Measurements from ENCODE around the gene FAM120B.

Gene FAM120B

DNA sequence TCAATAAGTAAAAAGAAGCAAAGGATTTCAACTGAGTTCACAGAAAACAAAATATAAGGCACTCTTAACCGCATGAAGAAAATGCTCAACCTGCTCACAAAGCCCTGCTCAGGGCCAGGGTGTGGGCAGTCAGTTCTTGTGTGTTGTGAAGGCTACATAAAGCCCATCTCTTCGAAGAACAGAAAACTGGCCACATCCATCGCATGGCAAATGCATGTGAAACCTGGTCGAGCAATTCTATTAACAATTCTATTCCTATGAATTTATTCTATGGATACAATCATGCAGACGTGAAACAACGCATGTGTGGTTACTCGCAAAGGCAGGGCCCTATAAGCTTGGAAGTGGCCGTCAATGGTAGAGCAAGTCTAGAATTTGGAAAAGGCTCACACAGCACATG, 136.0 kb downstream of the FAM120B start:
- no peak for DNase-seq (ENCODE audit: low read depth in 2 of 2)

DNA sequence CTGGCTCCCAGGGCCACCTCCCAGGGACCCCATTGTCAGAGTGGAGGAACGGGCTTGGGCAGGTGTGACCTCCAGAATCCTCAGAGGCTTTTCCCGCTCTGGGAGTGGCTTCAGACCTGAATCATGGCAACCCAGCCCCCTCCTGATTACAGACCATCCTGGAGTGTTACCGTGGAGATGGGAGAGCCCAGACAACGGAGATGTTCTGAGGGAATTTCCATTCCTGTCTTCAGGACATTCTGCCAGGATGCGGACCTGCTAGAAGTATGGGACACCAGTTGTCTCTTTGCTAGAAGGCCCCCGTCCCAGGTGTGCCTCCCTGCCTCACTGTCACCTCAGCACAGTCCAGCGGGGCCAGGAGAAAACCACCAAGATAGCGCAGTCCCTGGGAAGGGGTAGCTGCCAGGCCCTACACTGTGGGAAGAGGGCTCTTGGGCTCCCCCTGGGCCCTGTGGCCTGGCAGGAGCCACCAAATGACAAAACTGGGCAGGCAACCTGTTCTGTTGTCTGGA, 136.6 kb downstream of the FAM120B start:
- DNase-seq (ENCODE audit: low read depth in 2 of 2) = no peak

DNA sequence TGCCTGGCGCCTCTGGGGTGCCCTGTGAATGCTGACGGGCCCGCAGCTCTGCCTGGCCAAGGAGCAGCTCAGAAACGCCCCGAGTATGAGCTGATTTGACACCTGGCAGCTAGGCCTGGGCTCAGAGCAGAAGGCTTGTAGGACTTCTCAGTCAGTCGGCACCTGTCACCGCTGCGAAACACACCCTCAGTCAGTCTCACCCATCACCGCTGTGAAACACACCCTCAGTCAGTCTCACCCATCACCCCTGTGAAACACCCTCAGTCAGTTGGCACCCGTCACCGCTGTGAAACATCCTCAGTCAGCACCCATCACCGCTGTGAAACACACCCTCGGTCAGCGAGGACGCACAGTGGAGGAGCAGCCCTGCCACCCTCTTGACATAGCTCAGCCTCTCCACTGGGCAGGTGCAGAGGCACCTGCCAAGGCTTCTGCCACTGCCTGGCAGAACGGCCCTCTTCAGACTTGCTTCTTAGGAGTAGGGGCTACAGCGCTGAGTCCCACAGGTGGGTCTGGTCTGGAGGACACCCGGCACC, 137.6 kb downstream of the FAM120B start:
- DNase-seq (ENCODE audit: low read depth in 2 of 2) = peak; percentile 14 to 26

DNA sequence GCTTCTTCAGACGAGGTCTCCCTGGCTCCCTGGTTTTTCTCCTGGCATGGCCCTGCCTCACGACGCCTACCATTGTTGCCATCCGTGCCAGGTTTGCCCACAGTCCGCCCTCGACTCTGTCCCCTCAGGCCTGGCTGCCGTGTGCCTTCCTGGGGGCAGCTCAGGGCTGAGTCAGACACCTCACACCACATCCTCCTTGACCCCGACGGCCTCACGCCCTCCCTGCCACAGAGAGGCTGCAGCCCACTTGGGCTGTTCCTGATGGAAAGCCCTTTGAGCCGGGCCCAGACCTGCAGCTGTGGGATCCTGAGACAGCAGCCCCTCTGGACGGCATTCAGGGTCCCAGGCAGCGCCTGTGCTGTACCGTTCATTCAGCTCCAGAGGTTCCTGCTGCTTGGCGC, 138.3 kb downstream of the FAM120B start:
- DNase-seq (ENCODE audit: low read depth in 2 of 2) = no peak

DNA sequence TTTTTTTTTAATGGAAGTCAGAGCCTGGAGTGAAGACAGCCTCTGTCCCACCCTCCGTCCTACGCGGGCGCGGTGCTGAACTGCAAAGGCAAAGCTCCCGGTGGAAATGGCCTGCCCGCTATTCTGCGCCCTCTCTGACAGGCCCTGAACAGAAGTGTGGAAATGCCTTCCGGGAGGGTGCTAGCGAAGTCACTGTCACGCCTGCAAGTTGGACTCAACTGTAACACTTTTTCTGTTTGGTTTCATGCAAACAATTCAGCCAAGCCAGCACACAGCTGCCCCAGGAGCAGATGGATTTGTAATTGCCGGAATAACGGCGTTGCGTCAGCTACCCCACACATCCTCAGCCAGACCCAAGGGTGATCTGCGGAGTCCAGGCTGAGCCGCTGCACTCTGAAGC, 138.9 kb downstream of the FAM120B start:
- no peak for DNase-seq (ENCODE audit: low read depth in 2 of 2)

DNA sequence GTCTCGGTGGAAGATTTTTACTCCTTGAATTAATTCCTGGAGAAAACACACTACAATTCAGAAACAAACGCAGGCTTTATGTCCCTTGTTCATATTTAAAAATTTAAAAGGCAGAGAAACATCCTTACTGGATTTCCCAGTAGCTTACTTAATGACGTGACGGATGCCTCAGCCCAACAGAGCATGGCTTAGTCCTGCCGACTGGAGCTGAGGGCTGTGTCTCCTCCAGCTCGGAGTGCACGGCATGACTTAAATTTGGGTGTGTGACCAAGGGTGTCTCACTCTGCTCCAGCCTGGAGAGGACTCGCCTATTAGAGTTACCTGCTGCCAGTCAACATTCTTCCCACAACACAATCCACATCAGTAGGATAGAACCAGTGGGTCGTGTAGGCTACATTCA, 139.4 kb downstream of the FAM120B start:
- DNase-seq (ENCODE audit: low read depth in 2 of 2) = no peak

DNA sequence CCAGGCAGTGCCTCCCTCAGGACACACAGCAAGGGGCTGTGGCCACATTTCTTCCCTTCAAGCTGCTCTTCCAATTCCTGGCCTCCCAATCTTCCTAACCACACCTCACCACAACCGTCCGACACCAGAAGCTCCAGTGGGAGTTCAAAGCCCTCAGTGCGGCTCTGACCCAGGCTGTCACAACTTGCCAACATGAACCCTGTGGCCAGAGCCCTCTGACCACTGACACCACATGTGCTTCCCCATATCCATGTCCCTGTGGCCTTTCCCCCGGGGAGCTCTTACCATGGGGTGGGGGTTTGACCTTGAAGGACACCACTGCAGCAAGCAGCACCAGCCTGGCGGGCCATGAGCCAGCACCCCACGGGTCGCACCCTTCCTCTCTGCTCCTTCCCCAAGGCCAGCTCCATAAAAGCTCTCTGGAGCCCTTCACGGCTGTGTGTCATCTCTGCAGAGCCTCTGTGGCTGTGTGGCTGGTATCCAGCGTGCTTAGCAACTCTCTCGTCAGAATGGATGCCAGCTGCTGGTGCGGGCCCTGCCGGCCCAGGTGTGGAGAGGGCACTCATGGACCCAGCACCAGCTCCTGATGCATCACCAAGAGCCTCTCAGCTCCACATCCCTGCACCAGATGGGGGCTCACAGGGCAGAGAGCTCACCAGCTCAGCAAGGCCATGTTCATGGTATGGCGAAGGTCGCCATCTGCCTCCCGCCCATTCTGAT, 140.4 kb downstream of the FAM120B start:
- no peak for DNase-seq (ENCODE audit: low read depth in 2 of 2)

DNA sequence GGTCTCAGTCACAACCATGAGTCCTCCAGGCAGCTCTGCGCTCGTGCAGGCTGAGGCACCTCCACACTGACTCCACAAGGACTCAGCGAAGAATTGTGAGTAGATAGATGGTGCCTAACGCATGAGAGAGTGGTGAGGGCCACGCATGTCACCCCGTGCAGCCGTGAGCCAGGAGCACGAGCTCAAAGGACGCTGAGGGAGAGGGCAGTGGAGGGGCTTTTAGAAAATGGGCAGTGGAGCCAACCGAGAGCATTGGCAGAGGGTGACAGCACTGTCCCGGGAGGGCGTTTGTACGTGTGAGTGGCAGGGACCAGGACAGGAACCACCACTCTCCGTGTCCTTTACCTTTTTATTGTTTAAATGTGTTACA, 141.0 kb downstream of the FAM120B start:
- DNase-seq (ENCODE audit: low read depth in 2 of 2) = no peak

DNA sequence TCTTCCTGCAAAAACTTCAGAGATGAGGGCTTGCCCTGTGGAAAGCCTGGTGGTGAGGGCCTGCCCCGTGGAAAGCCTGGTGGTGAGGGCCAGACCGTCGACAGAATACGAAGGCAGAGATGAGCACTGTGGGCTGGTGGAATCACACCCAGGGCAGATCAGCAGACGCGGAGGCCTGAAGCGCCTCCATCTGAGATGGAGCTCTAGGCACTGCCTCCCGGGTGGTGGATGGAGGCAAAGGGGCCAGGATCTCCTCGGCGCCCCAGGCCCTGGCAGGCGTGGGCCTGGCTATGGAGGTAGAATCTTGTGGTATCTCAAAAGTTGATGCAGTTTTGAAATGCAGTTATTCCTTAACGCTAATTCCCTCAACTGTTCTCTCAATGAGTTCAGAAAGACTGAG, 141.8 kb downstream of the FAM120B start:
- no peak for DNase-seq (ENCODE audit: low read depth in 2 of 2)

DNA sequence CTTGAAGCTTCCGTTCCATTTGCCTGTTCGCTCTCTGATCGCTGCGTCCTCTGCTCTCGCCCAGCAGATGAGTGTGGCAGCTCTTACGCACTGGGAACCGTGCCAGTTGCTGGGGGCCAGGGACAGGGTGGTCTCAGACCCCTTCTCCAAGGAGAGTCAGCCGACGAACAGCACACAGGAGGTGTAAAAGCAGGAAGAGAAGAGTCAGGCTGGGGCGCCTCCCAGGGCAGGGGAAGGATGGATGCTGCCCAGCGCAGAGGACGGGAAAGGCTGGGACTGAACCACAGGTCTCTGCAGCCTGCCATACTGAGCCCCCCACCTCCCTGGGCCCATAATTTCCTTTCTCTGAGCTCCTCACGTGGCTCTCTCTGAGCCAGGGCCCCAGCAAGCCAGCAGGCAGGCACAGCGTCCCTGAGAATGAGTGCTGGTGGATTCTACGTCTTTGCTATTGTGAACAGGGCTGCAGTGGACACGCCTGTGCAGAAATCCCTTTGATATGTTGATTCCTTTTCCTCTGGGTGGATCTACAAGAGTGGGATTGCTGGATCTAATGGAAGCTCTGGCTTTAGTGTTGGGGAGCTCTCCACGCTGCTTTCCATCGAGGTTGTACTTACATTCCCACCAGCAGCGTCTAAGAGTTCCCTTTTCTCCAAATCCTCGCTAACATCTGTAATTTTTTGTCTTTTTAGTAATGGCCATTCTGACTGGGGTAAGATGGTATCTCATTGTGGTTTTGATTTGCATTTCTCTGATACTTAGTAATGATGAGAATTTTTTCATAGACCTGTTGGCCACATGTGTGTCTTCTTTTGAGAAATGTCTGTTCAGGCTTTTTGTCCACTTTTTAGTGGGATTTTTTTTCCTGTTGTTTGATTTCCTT, 142.4 kb downstream of the FAM120B start:
- no peak for DNase-seq (ENCODE audit: low read depth in 2 of 2)

DNA sequence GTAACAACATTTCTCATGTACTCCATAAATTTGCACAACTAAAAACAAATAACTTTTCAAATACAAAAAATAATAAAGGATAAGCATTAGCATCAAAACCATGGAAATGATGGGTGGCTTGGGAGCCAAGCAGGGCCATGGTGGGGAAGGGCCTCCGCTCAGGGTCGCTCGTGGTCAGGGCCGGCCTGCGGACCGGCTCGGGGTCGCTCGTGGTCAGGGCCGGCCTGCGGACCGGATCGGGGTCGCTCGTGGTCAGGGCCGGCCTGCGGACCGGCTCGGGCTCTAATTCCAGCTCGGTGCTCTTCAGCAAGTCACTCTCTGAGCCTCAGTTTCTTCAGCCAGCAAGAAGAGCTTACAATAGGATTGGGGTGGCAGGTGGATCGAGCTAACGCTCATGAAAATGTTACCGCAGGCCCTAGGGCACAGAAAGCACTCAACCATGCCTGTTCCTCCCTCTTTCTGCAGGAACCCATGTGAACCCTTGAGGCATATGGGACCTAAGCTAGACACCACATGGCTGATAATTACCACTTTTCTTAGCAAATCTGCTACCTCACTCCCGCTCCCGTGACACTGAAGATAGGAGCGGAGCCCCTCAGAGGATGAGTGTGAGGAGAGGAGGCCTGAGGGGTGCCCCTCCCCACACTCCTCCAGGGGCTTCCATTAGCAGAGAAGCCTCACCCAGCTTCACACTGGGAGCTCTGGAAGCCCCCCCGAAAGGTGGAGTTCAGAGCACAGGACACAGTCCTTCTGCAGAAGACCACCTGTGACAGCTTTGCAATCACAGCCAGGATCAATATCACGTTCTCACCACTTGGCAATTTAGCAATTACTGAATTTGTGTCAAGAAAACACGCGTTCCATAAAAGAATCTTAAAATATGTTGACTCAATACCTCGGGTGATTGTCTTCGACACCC, 143.5 kb downstream of the FAM120B start:
- no peak for DNase-seq (ENCODE audit: low read depth in 2 of 2)

DNA sequence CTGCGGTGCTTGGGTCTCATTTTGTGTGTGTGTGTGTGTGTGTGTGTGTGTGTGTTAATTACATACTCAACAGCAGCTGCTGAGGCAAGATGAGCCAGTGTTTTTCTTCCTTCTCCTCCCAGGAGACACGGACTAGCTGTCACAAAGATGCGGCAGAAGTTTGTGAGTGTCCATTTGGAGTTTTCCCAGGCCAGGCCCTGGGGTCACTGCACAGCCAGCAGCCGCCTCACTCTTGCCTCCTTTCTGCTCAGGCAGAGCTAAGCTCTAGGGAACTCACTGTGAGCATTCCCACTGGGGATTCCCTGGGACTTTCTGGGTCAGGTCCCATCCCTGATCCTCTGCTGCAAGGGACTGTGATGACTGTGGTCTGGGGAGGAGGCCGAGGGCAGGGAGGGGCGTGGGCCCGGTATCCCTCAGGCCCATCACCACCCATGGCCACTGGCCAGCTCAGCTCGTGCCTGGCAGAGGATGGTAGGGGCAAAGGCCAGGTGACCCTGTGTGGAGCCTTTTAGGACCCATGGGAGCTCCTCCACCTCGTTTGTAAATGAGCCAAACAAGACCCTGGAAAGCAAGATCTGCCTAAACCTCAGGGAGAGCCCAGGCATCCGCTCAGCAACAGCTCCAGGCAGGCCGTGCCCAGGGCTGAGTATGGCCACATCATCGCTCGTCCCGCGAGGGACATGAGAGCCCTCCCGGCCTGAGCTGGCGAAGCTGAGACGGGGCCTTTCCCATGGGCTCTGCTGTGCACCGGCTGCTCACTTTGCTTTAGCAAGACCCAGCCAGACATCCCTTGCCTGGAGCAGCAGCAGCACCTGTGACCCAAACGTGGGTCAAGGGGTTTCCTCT, 144.6 kb downstream of the FAM120B start:
- DNase-seq (ENCODE audit: low read depth in 2 of 2) = no peak

DNA sequence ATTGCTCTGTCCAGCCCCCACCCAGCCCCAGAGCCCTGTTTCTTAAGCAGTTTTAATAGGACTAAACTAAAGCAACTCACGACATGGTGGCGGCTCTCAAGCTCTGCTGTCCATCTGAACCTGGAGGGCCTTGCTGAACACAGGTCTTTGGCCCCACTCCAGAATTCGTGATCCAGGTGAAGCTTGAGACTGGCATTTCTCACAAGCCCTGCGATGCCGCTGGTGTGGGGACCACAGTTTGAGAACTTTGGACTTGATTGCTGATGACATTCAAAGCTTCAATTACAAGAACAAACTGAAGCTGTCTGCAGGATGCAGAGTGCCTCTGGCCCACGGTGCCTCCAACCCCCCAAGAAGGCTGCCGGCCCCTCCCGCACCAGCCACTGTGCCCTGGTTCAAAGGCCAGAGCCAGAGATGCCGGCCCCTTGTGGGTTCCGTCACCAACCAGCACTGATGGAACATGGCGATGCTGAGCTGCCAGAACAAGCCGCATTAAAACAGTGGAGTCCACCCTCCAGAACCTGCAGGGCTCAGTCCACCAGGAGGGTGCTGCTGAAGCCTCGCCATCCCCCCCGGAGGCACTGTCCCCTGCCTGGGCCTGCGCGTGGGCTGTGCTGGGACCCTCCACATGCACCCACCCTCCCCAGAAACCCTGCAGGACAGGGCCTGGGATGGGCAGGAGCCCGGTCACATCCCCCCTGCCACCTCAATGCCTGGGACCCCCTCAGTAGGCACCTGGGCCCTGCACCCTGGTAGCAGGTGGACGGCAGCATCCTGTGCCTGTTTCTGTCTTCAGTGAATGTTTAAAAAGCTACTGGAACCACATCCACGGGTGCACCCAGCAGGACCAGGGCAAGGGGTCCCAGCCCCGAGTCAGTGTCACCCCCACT, 145.4 kb downstream of the FAM120B start:
- no peak for DNase-seq (ENCODE audit: low read depth in 2 of 2)

DNA sequence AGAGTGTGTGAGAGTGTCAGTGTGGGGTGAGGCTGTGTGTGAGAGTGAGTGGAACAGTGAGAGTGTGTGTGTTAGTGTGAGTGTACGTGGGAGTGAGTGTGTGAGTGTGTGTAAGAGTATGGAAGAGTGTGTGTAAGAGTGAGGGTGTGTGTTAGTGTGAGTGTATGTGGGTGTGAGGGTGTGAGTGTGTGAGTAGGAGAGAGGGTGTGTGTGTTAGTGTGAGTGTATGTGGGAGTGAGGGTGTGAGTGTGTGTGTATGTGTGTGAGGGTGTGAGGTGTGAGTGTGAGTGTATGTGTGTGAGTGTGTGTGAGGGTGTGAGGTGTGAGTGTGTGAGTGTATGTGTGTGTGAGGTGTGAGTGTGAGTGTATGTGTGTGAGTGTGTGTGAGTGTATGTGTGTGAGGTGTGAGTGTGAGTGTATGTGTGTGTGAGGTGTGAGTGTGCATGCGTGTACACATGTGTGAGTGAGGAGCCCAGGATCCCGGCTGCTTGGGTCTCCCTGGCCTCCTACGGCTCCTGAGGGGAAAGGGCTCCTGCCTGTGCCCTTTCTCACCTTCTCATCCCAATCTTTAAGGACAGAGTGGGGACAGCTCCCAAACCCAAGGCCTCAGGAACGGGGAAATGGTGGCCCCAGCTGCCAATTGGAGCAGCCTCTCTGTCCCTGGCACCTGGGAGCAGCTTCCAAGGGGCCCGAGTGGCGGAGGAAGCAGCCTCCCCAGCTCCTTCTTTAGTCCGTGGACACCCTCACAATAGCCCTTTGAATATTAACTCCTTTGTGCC, 146.4 kb downstream of the FAM120B start:
- DNase-seq (ENCODE audit: low read depth in 2 of 2) = no peak

DNA sequence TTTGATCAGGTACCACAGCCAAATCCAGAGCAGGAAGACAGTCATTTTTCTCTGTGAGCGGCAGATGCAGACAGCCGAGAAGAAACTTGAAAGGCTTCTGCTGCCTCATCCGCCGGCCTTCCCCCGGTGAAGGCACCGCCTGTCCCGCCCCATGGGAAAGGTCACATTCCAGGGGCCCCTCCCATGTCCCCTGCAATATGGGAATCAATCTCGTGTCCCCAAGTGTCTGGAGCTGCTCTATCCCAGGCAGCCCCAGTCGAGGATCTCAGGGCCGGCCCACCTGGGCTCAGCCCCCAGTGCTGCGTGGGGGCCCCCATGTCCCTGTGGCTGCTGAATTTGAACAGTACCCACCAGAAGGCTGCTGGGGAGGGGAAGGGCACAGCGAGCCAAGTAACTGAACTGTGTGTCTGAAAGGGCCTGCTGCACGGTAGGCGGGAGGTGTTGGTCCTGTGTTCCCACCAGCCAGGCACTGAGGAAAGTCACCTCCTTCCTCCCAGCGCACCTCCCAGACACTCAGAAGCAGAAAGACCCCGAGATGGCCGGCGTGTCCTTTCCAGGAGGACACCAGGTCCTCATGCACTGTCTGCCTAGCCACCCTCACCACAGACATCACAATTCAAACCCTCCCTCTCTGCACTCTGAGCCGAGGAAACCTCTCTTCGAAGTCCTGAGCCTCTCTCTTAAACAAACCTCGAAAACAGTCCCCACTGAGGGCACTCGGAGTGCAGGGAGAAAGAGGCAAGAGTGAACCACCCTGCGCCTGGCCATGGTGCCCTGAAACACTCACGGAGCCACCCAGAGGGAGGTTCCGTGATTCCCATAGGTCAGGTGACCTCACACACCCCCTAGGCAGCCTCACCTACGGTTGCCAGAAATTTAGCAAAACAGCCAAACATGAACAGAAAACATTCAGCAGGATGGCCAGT, 147.3 kb downstream of the FAM120B start:
- no peak for DNase-seq (ENCODE audit: low read depth in 2 of 2)

DNA sequence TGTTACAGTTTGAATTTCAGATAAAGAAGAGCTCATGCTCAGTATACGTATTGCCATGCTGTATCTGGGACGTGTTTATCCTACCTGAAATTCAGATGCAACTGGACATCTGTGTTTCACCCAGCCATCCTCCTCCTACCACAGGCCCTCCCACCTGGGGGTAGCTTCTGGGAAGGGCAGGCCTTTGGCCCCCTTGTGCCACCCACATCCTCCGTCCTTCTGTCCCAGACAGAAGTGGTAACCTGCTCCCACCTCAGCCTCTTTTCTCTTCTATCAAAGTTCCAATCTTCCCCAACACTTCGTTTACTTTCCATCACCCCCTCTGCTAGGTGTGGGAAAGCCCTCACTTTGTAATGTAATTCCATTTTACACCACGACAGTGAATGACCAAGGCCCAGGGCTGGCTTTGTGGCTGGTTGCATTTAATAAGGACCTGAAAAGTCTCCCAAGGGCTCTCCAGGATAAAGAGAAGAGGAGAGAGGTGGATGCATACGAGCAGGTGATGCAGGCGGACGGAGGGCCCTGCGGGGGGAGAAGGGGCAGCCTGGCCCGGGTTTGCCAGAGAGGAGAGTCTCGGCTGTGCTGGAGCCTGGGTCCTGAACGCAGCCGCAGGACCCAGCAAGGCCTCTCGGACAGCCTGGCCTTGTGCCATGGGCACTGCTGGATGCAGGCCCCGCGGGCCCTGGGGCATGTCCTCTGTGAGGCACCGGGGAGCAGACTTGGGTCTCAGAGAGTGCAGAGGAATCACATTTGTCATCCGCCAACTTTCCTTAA, 148.1 kb downstream of the FAM120B start:
- no peak for DNase-seq (ENCODE audit: low read depth in 2 of 2)

DNA sequence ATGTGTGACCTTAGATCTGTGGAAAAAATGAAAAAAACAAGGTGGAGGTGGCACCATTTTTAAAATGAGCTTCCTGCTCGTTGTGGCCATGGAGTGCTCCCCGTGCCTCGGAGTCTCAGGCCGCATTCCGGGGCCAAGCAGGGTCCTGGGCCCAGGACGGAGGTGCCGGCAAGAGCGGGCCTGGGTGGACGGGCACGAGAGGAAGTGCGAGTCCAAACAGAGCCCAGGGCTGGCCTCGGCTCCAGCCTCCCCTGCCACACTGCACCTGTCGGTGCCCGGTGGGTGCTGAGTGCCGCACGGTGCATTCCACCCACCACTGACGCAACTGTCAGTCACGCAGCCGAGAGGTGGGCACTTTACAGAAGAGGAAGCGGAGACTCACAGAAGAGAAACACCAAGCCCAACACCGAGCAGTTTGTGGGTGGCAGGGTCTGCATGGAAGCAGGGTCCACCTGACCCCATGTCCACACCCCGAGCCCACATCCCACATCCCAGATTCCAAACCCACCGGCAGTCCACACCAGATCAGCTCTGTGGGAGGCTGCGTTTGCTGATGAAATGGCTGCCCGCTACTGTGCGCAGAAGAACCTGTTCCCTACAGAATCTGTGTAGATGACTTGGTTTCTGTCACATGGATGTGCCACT, 148.9 kb downstream of the FAM120B start:
- no peak for DNase-seq (ENCODE audit: low read depth in 2 of 2)

Measured in activated CD8-positive, alpha-beta memory T cell treated with anti-CD3 and anti-CD28 coated beads for 4 hours (primary cell).